ENCODE data around the gene SNX10.

SNX10 gene

GRCh38 chr7:26370011-26370410 is 78.3 kb downstream of the SNX10 start:
- no peak for DNase-seq

DNA sequence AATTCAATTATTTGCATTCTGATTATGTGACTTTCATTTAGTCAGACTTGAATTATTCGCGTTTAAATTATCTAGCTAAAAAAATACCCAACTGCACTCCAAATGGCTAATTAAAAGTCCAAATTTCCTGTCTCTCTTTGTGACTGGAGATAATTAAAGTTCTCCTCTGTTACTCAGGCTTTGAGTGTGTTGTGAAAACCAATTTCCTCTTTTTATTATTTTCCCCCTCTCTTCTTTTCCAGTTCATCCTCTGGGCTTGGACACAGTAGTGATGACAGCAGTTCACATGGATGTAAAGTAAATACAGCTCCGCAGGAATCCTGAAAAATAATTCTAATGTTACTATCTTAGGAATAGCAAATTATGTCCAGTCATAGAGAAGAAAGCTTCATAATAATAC is 80.6 kb downstream of the SNX10 start:
- DNase-seq = no peak

DNA sequence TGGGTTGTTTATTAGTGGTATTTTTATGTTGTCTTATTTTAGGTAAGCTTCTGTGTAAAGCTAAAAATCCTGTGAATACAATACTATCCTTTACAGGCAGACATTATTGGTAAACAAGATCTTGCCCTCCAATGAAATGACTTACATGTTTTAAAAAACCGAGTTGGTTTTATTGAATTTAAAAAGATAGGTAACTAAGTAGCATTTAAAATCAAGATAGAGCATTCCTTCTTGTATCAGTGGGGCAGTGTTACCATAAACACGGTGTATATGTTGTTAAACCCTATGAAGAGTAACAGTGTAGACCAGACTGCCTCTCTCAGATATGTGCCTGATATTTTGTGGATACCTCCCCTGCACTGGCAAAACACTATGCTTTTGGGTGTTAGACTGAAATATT is 81.0 kb downstream of the SNX10 start:
- no peak for DNase-seq

DNA sequence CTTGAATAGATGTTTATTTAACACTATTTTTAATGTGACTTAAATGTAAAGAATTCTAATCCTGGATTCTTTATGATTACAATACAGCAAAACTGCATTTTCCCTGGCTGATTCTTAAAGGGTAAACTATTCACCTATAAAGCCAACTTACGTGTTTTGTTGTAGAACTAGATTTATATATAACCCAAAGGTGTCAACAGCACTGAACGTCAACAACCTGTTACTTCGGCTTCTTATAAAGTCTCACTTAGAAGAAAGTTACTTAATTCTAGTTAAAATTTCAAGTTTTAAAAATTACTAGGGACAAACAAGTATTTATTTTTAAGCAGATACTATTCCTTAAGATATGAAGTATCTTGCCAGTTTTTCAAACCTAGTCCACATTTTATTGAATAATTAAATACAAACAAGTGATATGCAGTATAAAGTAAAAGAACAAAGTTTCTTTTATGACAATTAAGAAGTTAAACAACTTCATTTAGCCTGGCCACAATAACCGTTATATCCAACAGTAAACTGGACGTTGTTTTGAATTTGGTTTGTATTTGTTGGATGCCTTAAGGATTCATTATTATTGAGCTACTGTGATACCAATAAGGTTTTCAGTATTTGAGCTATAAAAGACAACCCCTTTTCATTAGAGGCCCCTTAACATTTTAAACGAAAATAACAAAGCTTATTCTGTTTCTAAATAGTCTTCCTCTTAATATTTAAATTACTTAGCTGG is 83.1 kb downstream of the SNX10 start:
- DNase-seq = no peak

GRCh38 chr7:26375726-26376174 is 84.1 kb downstream of the SNX10 start:
- DNase-seq = no peak

- DNase-seq = peak; percentile 31
These were observed 84.7 kb downstream of the SNX10 start for GRCh38 chr7:26376175-26376917.

- DNase-seq = no peak
These were observed 86.4 kb downstream of the SNX10 start for GRCh38 chr7:26378016-26378415.

GRCh38 chr7:26379711-26380110 is 88.0 kb downstream of the SNX10 start:
- no peak for DNase-seq

- DNase-seq = no peak
These were observed 90.1 kb downstream of the SNX10 start for GRCh38 chr7:26381476-26382353.

DNA sequence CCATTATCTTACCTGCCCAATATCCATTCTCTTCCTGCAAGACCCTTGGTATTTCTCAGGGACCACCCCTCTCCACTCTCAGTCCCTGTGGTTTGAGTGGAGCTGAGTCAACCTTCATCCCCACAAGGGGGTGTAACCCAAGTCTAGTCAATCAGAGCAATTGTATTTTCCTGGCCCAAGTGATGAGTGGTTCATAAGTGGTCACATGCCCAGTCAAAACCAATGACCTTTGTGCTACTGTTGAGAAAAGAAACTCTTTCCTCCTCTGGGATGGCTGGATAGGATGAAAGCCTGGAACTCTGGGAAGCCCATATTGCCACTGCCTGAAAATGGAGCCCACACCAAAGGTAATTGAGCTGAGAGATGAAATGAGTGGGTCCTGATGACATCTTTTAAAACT is 93.6 kb downstream of the SNX10 start:
- no peak for DNase-seq

DNA sequence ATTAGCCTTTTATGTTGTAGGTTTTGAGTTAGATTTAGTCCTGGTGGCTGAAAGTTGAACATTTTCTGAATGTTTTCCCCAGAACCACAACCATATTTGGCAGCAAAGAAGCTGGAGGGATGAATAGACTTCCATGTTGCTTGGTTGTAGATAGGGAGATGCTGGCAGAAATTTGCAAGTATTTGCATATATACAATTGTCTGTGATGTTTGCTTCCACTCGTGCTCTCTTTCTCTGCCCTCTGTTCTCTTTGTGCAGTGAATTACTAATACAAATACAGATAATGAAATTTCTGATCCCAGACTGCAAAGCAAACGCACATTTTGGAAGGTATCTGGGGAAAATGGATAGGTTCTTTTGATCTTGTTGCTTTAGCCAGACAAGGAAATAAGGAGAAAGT is 96.1 kb downstream of the SNX10 start:
- DNase-seq = no peak

DNA sequence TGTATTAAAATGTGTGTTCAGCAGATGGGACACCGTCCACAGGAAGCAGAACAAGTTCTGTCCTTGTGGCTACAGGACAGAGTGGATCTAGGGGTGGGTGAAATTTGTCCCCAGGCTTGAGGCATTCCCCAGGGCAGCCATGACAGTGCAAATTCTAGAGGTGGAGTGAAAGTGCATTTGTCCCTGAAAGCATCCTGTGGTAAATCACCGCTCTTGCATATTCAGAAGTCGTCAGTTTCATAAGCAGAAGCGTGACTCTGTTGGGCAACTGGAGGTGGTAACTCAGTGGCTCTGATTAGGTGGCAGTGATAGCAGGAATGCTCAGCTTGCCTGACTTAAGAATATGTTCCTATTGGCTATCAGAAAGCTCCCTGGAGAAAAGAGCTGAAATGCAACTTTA is 96.6 kb downstream of the SNX10 start:
- no peak for DNase-seq

DNA sequence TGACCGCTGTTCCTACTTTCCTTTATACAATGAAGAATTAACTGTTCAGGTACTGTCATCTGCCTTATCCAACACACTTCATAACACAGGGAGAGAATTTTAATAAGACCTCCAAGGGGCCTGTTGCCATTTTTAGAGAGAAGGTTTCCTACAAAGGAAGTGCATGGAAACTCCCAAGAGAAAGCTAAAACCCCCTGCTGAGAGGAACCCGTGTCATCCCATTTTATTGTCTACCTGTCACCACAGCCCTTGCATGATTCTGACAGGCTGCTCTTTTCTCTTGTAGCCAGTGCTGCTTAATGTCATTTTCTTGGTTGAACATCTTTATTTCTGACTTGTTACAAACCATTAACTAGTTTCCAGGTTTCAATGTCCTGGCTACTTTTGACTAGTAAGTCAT is 98.4 kb downstream of the SNX10 start:
- DNase-seq = no peak

DNA sequence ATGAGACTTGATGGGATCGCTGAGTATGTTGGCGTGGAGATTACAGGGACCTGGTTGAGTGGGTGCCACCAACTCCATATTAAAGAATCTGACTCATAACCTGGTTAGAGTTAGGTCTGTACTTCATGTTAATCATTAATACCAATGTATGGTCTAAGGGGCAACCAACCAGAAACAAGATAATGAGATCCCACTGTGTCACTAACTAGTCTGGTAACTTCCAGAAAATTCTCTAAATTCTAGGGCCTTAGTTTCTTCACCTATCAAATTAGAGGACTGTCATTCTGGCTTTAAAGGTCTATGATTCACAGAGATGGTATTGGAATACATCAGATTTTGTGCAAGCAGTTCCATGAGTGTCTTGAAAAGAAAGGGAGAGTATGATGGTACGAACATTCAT is 102.2 kb downstream of the SNX10 start:
- DNase-seq = no peak

DNA sequence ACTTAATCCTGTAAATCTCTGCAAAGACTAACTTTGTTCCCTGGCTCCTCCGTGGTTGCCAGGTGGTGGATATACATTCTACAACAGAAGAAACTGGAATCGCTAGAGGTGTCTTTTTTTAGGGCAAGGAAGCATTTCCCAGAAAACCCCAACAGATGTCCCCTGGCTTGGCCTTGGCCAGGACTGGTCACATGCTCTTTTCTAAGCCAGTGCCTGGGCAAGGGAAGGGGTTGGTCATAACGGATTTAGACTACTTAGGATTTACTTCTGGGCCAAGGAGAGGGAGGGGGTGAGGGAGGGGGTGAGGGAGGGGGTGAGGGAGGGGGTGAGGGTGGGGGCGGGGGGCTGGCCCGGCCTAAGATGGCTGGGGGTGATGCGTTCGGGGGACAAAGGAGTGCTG is 105.7 kb downstream of the SNX10 start:
- no peak for DNase-seq

GRCh38 chr7:26397796-26398426 is 106.2 kb downstream of the SNX10 start:
- DNase-seq = no peak

- no peak for DNase-seq
These were observed 106.7 kb downstream of the SNX10 start for GRCh38 chr7:26398427-26398755.

DNA sequence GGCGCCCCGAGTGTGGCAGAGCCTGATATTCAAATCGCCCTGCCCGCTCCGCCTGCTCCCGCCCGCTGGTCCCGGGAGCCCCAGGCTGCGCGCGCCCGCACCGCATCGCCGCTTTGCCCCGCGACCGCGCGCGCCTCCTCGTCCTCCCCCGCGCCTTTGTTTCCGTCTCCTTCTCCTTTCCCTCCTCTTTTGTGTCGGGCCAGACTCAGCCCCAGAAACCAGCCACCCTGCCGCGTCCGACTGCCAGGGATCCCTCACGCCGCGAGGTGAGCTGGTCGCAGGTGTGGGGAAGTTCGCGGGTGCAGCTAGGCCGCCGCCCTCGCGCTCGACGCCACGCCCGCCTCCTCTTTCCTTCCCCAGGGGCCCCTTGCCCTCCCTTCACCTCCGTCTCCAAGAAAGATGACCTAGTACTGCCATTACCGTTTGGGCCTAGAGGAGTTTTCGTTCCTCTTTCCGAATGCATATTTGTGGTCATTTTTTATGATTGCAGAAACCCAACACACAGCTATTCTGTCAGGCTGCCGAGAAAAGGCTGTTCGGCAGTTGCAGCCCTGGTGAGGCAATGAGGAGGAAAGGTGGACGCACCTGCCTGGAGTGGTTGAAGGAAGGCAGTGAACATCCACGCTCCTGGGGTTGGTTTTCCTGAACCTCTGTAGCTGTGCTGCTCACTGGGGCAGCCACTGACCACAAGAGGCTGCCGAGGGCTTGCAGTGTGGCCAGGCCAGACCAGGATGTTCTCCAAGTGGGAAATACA is 107.3 kb downstream of the SNX10 start:
- DNase-seq = no peak

DNA sequence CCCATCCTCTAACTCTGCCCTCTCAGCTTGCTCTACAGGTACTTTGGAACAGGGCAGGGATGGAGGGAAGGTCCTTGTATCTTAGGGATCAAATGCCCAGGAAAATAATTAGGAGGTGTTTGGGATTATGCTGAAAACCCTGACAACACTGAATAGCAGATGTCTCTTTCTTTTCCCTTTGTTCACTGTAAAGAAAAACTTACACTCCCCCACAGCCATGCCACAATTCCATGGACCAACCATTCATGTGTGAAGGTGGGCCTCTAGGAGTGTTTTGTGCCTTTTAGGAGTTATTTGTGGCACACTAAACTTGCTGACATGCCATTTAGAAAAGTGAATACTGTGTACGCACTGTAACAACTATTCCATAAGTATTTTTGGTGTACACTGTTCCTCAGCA is 108.1 kb downstream of the SNX10 start:
- DNase-seq = no peak

- DNase-seq = no peak
These were observed 112.0 kb downstream of the SNX10 start for GRCh38 chr7:26403640-26404039.

- no peak for DNase-seq
These were observed 112.7 kb downstream of the SNX10 start for GRCh38 chr7:26404189-26404996.

GRCh38 chr7:26406433-26406832 is 114.8 kb downstream of the SNX10 start:
- no peak for DNase-seq
